HEK293 (cell line): Measurements from ENCODE around the gene CCL28.
"Not testable (repeated sequence)": the region's sequence is repeated elsewhere in the genome, so short reads cannot be mapped to it uniquely, and the experiment has no call there.

Experiments
- CTCF ChIA-PET: fragments of 350-600 bp; formaldehyde crosslinking; extraction: SDS; loops from one replicate; lab custom pipeline; 2021; ENCODE audit warnings: antibody characterized with exemption; lab: Yijun Ruan, JAX
- POLR2A ChIA-PET: fragments of 300-600 bp; formaldehyde crosslinking; extraction: SDS; loops from one replicate; lab custom pipeline; 2020; ENCODE audit warnings: antibody characterized with exemption, inconsistent platforms; lab: Yijun Ruan, JAX
- H3K27ac ChIP-seq: fragments of 200-500 bp; sonication (Bioruptor generic); 2 replicates; pipeline ENCODE4 v1.5.1; 2014; ENCODE audit warnings: low read depth, low read length, control low read depth, inconsistent platforms; ENCODE audit errors: extremely low read depth
- H3K36me3 ChIP-seq, 2 experiments: fragments of 200-500 bp in 1 of 2; sonication (Bioruptor generic) in 1 of 2; 1 replicate in 1 of 2; 2 replicates in 1 of 2; pipeline ENCODE4 v1.5.1; 2014 to 2017; ENCODE audit warnings: inconsistent platforms in 2 of 2, low read length in 2 of 2; ENCODE audit not compliant: control insufficient read depth in 2 of 2, insufficient read depth in 1 of 2
- H3K4me1 ChIP-seq: fragments of 200-500 bp; sonication (Bioruptor generic); 2 replicates; pipeline ENCODE4 v1.5.1; 2014; ENCODE audit warnings: mild to moderate bottlenecking, low read length, inconsistent platforms; ENCODE audit not compliant: control insufficient read depth, insufficient read depth
- H3K4me3 ChIP-seq: 2 replicates; pipeline ENCODE4 v1.5.1; 2011; ENCODE audit warnings: low read depth, mild to moderate bottlenecking, control low read depth, low read length, moderate library complexity
- H3K9me3 ChIP-seq: fragments of 200-500 bp; sonication (Bioruptor generic); 2 replicates; pipeline ENCODE4 v1.5.1; 2014; ENCODE audit warnings: low read depth, low read length, inconsistent platforms; ENCODE audit not compliant: control insufficient read depth, insufficient read depth
- GLIS1 ChIP-seq: fragments of 450-650 bp; formaldehyde crosslinking; IDR thresholded peaks from 2 replicates; pipeline ENCODE4 v1.5.1; 2016; ENCODE audit warnings: missing biosample characterization, missing genetic modification characterization
- KLF10 ChIP-seq: fragments of 450-650 bp; IDR thresholded peaks from 2 replicates; pipeline ENCODE4 v1.5.1; 2018; ENCODE audit warnings: missing biosample characterization, mild to moderate bottlenecking, missing genetic modification characterization
- PRDM10 ChIP-seq: fragments of 450-650 bp; formaldehyde crosslinking; IDR thresholded peaks from 2 replicates; pipeline ENCODE4 v1.5.1; 2016; ENCODE audit warnings: missing biosample characterization, missing genetic modification characterization
- SETDB1 ChIP-seq: IDR thresholded peaks from one replicate; pipeline ENCODE4 v1.6.1; 2017; ENCODE audit warnings: mild to moderate bottlenecking, low read length, moderate library complexity, mixed read lengths; ENCODE audit not compliant: insufficient read length
- ZBTB8A ChIP-seq: fragments of 450-650 bp; formaldehyde crosslinking; IDR thresholded peaks from 2 replicates; pipeline ENCODE4 v1.5.1; 2016; ENCODE audit warnings: missing biosample characterization, missing genetic modification characterization
- ZFP41 ChIP-seq: fragments of 450-650 bp; formaldehyde crosslinking; IDR thresholded peaks from 2 replicates; pipeline ENCODE4 v1.5.1; 2016; ENCODE audit warnings: missing biosample characterization, missing genetic modification characterization, borderline replicate concordance
- ZNF112 ChIP-seq: fragments of 450-650 bp; formaldehyde crosslinking; IDR thresholded peaks from 2 replicates; pipeline ENCODE4 v1.5.0; 2017; ENCODE audit warnings: missing biosample characterization, missing genetic modification characterization
- ZNF140 ChIP-seq: fragments of 450-650 bp; formaldehyde crosslinking; IDR thresholded peaks from 2 replicates; pipeline ENCODE4 v1.5.1; 2016; ENCODE audit warnings: missing biosample characterization, missing genetic modification characterization
- ZNF449 ChIP-seq: fragments of 450-650 bp; formaldehyde crosslinking; IDR thresholded peaks from 2 replicates; pipeline ENCODE4 v1.5.1; 2017; ENCODE audit warnings: missing biosample characterization, mild to moderate bottlenecking, missing genetic modification characterization, moderate library complexity
- ZNF510 ChIP-seq: fragments of 450-650 bp; formaldehyde crosslinking; IDR thresholded peaks from 2 replicates; pipeline ENCODE4 v1.5.1; 2018; ENCODE audit warnings: mild to moderate bottlenecking, missing genetic modification characterization, missing biosample characterization; ENCODE audit not compliant: insufficient replicate concordance
- ZNF513 ChIP-seq: fragments of 450-650 bp; IDR thresholded peaks from 2 replicates; pipeline ENCODE4 v1.5.1; 2018; ENCODE audit warnings: missing biosample characterization, missing genetic modification characterization
- ZNF518A ChIP-seq: fragments of 450-650 bp; formaldehyde crosslinking; conservative IDR thresholded peaks from 2 replicates; pipeline ENCODE4 v1.5.1; 2016; ENCODE audit warnings: low read depth, missing biosample characterization, missing genetic modification characterization
- ZNF624 ChIP-seq: fragments of 450-650 bp; formaldehyde crosslinking; IDR thresholded peaks from 2 replicates; pipeline ENCODE4 v1.5.1; 2017; ENCODE audit warnings: missing biosample characterization, missing genetic modification characterization
- ZNF692 ChIP-seq: fragments of 450-650 bp; formaldehyde crosslinking; IDR thresholded peaks from 2 replicates; pipeline ENCODE4 v1.5.1; 2016; ENCODE audit warnings: missing biosample characterization, missing genetic modification characterization

Gene CCL28

GRCh38 chr5:43409809-43410271 lies 2.4 kb downstream of the CCL28 start (continued):
- TF ChIP-seq ZNF692 (tag by site-specific recombination) (no peak), SETDB1 (no peak), ZNF510 (tag by site-specific recombination) (no peak), ZFP41 (tag by site-specific recombination) (no peak), ZNF112 (tag by site-specific recombination) (no peak), GLIS1 (no peak), ZNF518A (no peak), ZNF140 (tag by site-specific recombination) (no peak), ZNF624 (tag by site-specific recombination) (no peak), KLF10 (tag by site-specific recombination) (no peak), ZNF513 (tag by site-specific recombination) (no peak), ZBTB8A (tag by site-specific recombination) (no peak; the same call in 1 of the 2 replicates)

GRCh38 chr5:43402524-43403066 lies 9.6 kb downstream of the CCL28 start:
- not testable (repeated sequence) for H3K27ac ChIP-seq
- CTCF ChIA-PET = interaction anchor here (0.6 to 4.3 kb wide), 4 partner anchors 15 to 171 kb away, joined by 3 to 47 read pairs (median 4); partner anchors contain the start of gene TMEM267

GRCh38 chr5:43401827-43402226 lies 10.4 kb downstream of the CCL28 start:
- ChIA-PET POLR2A (no interaction called here), CTCF (interaction anchor here (0.6 to 4.3 kb wide), 5 partner anchors 12 to 141 kb away, joined by 3 to 47 read pairs (median 3); partner anchors contain the start of gene TMEM267)
- no peaks in the 10 kb centered on the region for H3K9me3 ChIP-seq
- TF ChIP-seq PRDM10 (tag by site-specific recombination) (peak; percentile 48), ZNF449 (tag by site-specific recombination) (no peak)
- H3K4me1 ChIP-seq = no peaks in the 10 kb centered on the region
- no peak overlapping the region for H3K27ac ChIP-seq
- H3K4me3 ChIP-seq = no peak overlapping the region
- no peaks in the 10 kb centered on the region for H3K36me3 ChIP-seq

More at GRCh38 chr5:43402524-43403066, 9.6 kb downstream of the CCL28 start:
- not testable (repeated sequence) for H3K9me3 ChIP-seq, H3K36me3 ChIP-seq, H3K4me1 ChIP-seq, H3K4me3 ChIP-seq
- POLR2A ChIA-PET = interaction anchor here (0.6 kb wide), 1 partner anchor 79 kb away, joined by 4 read pairs; no protein-coding TSS in a partner anchor
